ENCODE results near the gene ZSCAN10.

DNA sequence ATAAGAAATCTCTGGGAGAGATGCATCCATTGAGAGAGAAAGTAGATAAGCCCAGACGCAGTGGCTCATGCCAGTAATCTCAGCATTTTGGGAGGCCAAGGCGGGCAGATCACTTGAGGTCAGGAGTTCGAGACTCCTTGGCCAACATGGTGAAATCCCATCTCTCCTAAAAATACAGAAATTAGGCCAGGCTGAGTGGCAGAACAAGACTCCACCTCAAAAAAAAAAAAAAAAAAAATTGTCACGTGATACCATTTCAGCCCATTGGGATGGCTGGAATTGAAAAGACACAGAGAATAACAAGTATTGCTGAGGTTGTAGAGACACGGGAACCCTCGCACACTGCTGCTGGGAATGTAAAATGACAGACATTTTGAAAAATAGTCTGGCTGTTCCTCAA lies 36.5 kb downstream of the ZSCAN10 start:
- TF ChIP-seq, protein P1, sequence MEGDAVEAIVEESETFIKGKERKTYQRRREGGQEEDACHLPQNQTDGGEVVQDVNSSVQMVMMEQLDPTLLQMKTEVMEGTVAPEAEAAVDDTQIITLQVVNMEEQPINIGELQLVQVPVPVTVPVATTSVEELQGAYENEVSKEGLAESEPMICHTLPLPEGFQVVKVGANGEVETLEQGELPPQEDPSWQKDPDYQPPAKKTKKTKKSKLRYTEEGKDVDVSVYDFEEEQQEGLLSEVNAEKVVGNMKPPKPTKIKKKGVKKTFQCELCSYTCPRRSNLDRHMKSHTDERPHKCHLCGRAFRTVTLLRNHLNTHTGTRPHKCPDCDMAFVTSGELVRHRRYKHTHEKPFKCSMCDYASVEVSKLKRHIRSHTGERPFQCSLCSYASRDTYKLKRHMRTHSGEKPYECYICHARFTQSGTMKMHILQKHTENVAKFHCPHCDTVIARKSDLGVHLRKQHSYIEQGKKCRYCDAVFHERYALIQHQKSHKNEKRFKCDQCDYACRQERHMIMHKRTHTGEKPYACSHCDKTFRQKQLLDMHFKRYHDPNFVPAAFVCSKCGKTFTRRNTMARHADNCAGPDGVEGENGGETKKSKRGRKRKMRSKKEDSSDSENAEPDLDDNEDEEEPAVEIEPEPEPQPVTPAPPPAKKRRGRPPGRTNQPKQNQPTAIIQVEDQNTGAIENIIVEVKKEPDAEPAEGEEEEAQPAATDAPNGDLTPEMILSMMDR (conservative IDR thresholded peaks at IDR 0.05; ENCODE audit: low read length): no peak
- no peak for TF ChIP-seq EZH2phosphoT487 (IDR thresholded peaks at IDR 0.05; ENCODE audit: borderline replicate concordance)

Measured in Loucy (cell line).